ENCODE measurements around the gene MARVELD3. TPM values are rescaled to one million over a fixed set of nuclear protein-coding genes. Genes with fewer than 3 reads are reported as not detected.

Gene MARVELD3
- total RNA-seq, 1 donor from 2014 or later: not detected

Other genes starting within 250 kb of the MARVELD3 start
- not detected in 2 replicates for gene TLE7, start 184.1 kb upstream of the MARVELD3 start, total RNA-seq
- gene ZNF23, start 163.9 kb upstream of the MARVELD3 start, total RNA-seq: 4.9 and 6.4 TPM in 2 replicates
- gene ZNF19, start 136.9 kb upstream of the MARVELD3 start, total RNA-seq: 1.7 and 2.1 TPM in 2 replicates
- not detected in 2 replicates for gene CHST4, start 99.8 kb upstream of the MARVELD3 start, total RNA-seq
- not detected in 2 replicates for gene TAT, start 49.1 kb upstream of the MARVELD3 start, total RNA-seq
- gene PHLPP2, start 98.5 kb downstream of the MARVELD3 start, total RNA-seq: 16.5 and 19.0 TPM in 2 replicates
- 85.5 and 90.7 TPM in 2 replicates for gene AP1G1, start 182.7 kb downstream of the MARVELD3 start, total RNA-seq
- gene ATXN1L, start 219.8 kb downstream of the MARVELD3 start, total RNA-seq: 20.1 and 20.6 TPM in 2 replicates

Measured in activated T-helper 1 cell treated with anti-CD3 and anti-CD28 coated beads, Interleukin-12 subunit alpha, Interleukin-12 subunit beta, Interleukin-2, Interleukin-4 antibody, amounts not matched to agents 30 ng/mL and 10 ng/mL and 1 ng/mL, durations not matched to agents 14 hours and 24 hours and 36 hours (primary cell).